Cardiac fibroblast (primary cell): Measurements from ENCODE around the gene ZNF292.
"Not testable (repeated sequence)": the region's sequence is repeated elsewhere in the genome, so short reads cannot be mapped to it uniquely, and the experiment has no call there.

Source experiments
- DNase-seq, 2 donors: peaks; one replicate each; pipeline versions ENCODE4 v3.0.0 to v3.0.0-alpha.2; 2010; ENCODE audit warnings: low read depth in 2 of 2
- H3K4me3 ChIP-seq, 2 donors: replicated peaks in 1 of 2; 1 replicate in 1 of 2; 2 replicates in 1 of 2; pipeline ENCODE4 v1.5.1; 2011; ENCODE audit warnings: low read depth in 2 of 2, low read length in 2 of 2, mild to moderate bottlenecking in 2 of 2, moderate library complexity in 1 of 2
- CTCF ChIP-seq: IDR thresholded peaks from one replicate; pipeline ENCODE4 v1.5.1; 2011; ENCODE audit warnings: low read depth, mild to moderate bottlenecking, low read length, inconsistent platforms

Gene ZNF292

DNA sequence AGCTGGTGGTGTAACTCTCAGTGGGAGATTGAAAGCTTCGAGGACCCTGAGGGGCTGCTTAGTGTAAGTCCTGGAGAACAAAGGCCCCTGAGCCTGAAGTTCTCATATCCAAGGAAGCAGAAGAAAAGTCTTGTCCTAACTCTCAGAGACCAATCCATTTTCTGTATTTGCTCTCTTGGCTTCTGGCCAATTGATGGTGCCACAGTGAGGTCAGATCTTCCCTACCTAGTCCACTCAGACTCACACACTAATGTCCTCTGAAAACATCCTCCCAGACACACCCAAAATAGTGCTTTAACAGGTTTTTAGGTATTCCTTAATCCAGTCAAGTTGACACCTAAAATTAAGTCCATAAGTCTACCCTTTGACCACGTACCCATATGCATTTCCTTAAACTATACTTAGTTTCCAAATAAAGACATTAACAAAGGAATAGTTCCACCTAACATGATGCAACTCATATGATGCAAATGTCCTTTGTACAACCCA, 29.4 kb downstream of the ZNF292 start:
- TF ChIP-seq CTCF = no peak
- H3K4me3 ChIP-seq = no peak overlapping the region
- no peak for DNase-seq

DNA sequence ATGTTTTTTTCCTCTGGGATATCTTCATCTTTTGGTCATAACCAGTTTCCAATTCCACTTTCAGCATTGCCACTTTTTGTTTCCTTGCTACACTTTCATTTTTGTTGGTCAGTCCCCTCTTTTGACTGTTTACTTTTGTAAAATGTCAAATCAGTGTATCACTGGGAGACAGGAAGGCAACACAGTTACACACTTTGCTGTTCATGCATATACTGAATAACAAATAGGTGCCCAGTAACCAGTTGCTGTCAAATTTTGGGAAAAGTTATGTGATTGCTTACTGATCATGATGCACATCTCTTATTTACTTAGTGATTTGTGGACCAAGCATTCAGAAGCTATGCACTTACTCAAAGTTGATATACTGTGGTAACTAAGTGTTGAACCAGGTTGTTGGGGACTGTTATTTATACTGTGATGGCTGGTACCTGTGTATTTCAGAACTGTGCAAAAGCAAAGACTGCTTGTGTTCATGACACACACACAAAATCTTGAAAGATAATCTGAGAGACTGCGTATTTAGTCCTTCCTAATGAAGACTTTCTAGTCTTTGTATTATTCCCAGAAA, 41.0 kb downstream of the ZNF292 start:
- no peak overlapping the region for H3K4me3 ChIP-seq
- peak in 1 of 2 donors; percentile 34 for DNase-seq
- TF ChIP-seq CTCF = no peak

GRCh38 chr6:87197547-87197946, 42.2 kb downstream of the ZNF292 start:
- TF ChIP-seq CTCF = no peak
- no peak for DNase-seq
- no peak overlapping the region for H3K4me3 ChIP-seq

- H3K4me3 ChIP-seq = not testable (repeated sequence)
- DNase-seq = peak; percentile 35 to 78
These were observed 42.9 kb downstream of the ZNF292 start for GRCh38 chr6:87198022-87198810.

GRCh38 chr6:87199787-87200186, 44.4 kb downstream of the ZNF292 start:
- no peak for TF ChIP-seq CTCF
- no peak overlapping the region for H3K4me3 ChIP-seq
- DNase-seq = no peak

DNA sequence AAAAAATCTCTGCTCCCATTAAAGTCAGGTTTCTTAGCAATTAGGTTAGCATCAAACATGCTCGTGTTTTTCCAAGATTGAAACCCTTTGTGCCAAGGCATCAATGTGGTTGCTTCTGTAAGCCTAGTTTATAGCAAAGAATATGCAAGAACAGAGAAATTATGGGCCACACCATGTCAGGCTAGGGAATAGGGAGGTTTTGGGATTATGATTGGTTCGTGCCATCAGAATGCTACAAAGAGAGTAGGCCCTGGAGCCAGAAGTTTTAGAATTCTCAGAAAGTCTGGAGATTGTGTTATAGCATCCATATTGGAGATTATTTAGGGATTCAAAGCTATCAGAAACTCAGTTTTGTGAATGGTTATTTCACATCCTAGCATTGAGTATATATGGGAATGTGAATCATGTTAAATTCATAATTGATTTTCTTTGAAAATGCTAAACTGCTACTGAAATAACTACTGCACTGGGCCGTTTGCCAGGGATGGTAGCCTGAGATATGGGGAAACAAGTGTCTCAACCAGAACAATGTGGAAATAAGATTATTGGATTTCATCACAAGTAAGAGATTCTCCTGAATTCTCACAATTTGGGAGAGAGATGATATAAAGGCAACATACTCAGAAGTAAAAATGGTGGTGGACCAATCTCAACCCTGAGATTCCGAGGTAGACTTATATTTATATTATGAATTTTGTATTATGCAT, 45.3 kb downstream of the ZNF292 start:
- H3K4me3 ChIP-seq = no peak overlapping the region
- no peak for TF ChIP-seq CTCF
- peak; percentile 47 to 68 for DNase-seq

GRCh38 chr6:87203448-87204023, 48.2 kb downstream of the ZNF292 start:
- TF ChIP-seq CTCF = no peak

More at GRCh38 chr6:87203448-87204023, 48.2 kb downstream of the ZNF292 start:
- no peak overlapping the region for H3K4me3 ChIP-seq
- no peak for DNase-seq
